K562 (cell line): ENCODE results near the gene CCDC33. TPM values are rescaled to one million over a fixed set of nuclear protein-coding genes. Genes with fewer than 3 reads are reported as not detected.

Experiments used
- ATAC-seq: fragments of 200-7000 bp; cut with Tn5 transposase; 3 replicates; pipeline ENCODE4 v1.9.1; 2020; ENCODE audit warnings: moderate library complexity
- BruUV-seq: library from RNA; stranded (reverse); fragments of 400-500 nt; replicated peaks from 2 replicates; lab custom pipeline; 2021; lab: Mats Ljungman, UMichigan
- CTCF ChIA-PET: fragments of 300-600 bp; formaldehyde crosslinking; extraction: SDS; loops from one replicate; lab custom pipeline; 2021; ENCODE audit warnings: low intra/inter-chr PET ratio; lab: Yijun Ruan, JAX
- POLR2A ChIA-PET: fragments of 300-600, 350-650 bp; sonication (Branson Sonifier 250); formaldehyde crosslinking; extraction: SDS; loops from one replicate; lab custom pipeline; 2021; ENCODE audit warnings: antibody characterized with exemption, inconsistent platforms; lab: Yijun Ruan, JAX
- DNase-seq, 4 experiments: peaks; one replicate each; pipeline versions ENCODE4 v3.0.0 to v3.0.0-alpha.2; 2011 to 2018; ENCODE audit warnings: low spot score in 3 of 4, mixed read lengths in 3 of 4; ENCODE audit errors: extremely low read depth in 1 of 4
- FAIRE-seq: peaks from 2 replicates; lab custom pipeline; 2011; peaks lifted over from hg19 to GRCh38; lab: Jason Lieb, UNC
- H2AFZ ChIP-seq: 2 replicates; pipeline ENCODE4 v1.6.0; 2011; ENCODE audit warnings: low read depth, low read length, control low read depth, inconsistent platforms
- H3K27ac ChIP-seq: fragments of 200-600 bp; 3 replicates; pipeline ENCODE4 v1.8.0; 2011; ENCODE audit warnings: low read depth, mild to moderate bottlenecking, control low read depth, inconsistent platforms, low read length, moderate library complexity, mixed read lengths; ENCODE audit errors: extremely low read depth
- H3K27me3 ChIP-seq, 2 experiments: fragments of 300-600 bp in 1 of 2; 2 replicates in 1 of 2; 3 replicates in 1 of 2; pipeline versions ENCODE4 v1.6.0 to v1.8.0; 2011; ENCODE audit warnings: inconsistent platforms in 2 of 2, low read length in 2 of 2, mild to moderate bottlenecking in 1 of 2, mixed read lengths in 1 of 2, moderate library complexity in 1 of 2; ENCODE audit not compliant: control insufficient read depth in 2 of 2, insufficient read depth in 2 of 2
- H3K36me3 ChIP-seq: fragments of 300-600 bp; 3 replicates; pipeline ENCODE4 v1.8.0; 2011; ENCODE audit warnings: mild to moderate bottlenecking, low read length, inconsistent platforms; ENCODE audit not compliant: control insufficient read depth, insufficient read depth
- H3K4me1 ChIP-seq, 2 experiments: fragments of 200-600 bp in 1 of 2; replicated peaks in 1 of 2; 2 replicates in 1 of 2; 3 replicates in 1 of 2; pipeline versions ENCODE4 v1.5.1 to v1.8.0; 2011; ENCODE audit warnings: inconsistent platforms in 2 of 2, low read length in 2 of 2, mild to moderate bottlenecking in 1 of 2, mixed read lengths in 1 of 2, moderate library complexity in 1 of 2; ENCODE audit not compliant: control insufficient read depth in 2 of 2, insufficient read depth in 2 of 2
- H3K4me2 ChIP-seq: 2 replicates; pipeline ENCODE4 v1.6.1; 2011; ENCODE audit warnings: low read length, control low read depth, inconsistent platforms, mixed read lengths; ENCODE audit not compliant: insufficient read depth
- H3K4me3 ChIP-seq: fragments of 200-600 bp; sonication (generic), shearing (Covaris generic); 2 replicates; pipeline ENCODE4 v1.5.1; 2016; ENCODE audit warnings: control low read depth, inconsistent platforms
- H3K79me2 ChIP-seq: fragments of 200-600 bp; 3 replicates; pipeline ENCODE4 v1.8.0; 2011; ENCODE audit warnings: low read length, inconsistent platforms; ENCODE audit not compliant: control insufficient read depth, insufficient read depth
- H3K9ac ChIP-seq, 2 experiments: 2 replicates each; pipeline versions ENCODE4 v1.6.0 to v1.6.1; 2011; ENCODE audit warnings: low read depth in 2 of 2, low read length in 2 of 2, control low read depth in 1 of 2, inconsistent platforms in 1 of 2, mild to moderate bottlenecking in 1 of 2, mixed read lengths in 1 of 2; ENCODE audit not compliant: insufficient read depth in 1 of 2
- H3K9me1 ChIP-seq: one replicate; pipeline ENCODE4 v1.6.0; 2011; ENCODE audit warnings: inconsistent platforms, mild to moderate bottlenecking, low read length, moderate library complexity; ENCODE audit not compliant: control insufficient read depth, insufficient read depth
- H3K9me3 ChIP-seq: replicated peaks from 2 replicates; pipeline ENCODE4 v1.5.1; 2011; ENCODE audit warnings: low read depth, low read length, inconsistent platforms; ENCODE audit not compliant: control insufficient read depth, insufficient read depth
- H4K20me1 ChIP-seq: replicated peaks from 2 replicates; pipeline ENCODE4 v1.6.1; 2011; ENCODE audit warnings: low read length, inconsistent platforms, mixed read lengths; ENCODE audit not compliant: control insufficient read depth, insufficient read depth
- BRD9 ChIP-seq: fragments of 450-650 bp; IDR thresholded peaks from 2 replicates; pipeline ENCODE4 v1.6.1; 2018; ENCODE audit warnings: low read depth; ENCODE audit not compliant: partially characterized antibody
- FOXA3 ChIP-seq, 2 experiments: fragments of 450-650 bp in 1 of 2; sonication (generic) in 1 of 2; formaldehyde crosslinking; IDR thresholded peaks in 1 of 2; conservative IDR thresholded peaks in 1 of 2; 2 replicates each; pipeline versions ENCODE4 v1.4.0 to v1.8.0; 2020 to 2022; ENCODE audit warnings: mild to moderate bottlenecking in 2 of 2, missing genetic modification reagents in 1 of 2
- MAZ ChIP-seq, 2 experiments: fragments of 450-650 bp in 1 of 2; sonication (generic) in 1 of 2; formaldehyde crosslinking; IDR thresholded peaks in 1 of 2; conservative IDR thresholded peaks in 1 of 2; 2 replicates each; pipeline versions ENCODE4 v1.4.0 to v1.5.0; 2020; ENCODE audit warnings: mild to moderate bottlenecking in 1 of 2, missing genetic modification reagents in 1 of 2
- PML ChIP-seq: IDR thresholded peaks from 2 replicates; pipeline ENCODE4 v1.6.1; 2012; ENCODE audit warnings: low read length, inconsistent platforms
- POLR2AphosphoS5 ChIP-seq: IDR thresholded peaks from 2 replicates; pipeline ENCODE4 v1.6.1; 2011; ENCODE audit warnings: mild to moderate bottlenecking, low read depth, low read length, moderate library complexity; ENCODE audit not compliant: control insufficient read depth, insufficient read depth
- WGBS: fragments of 100-300 bp; shearing (Covaris generic); methylation state at CpG from one replicate; pipeline ENCODE4 v1.1.6; 2016; ENCODE audit warnings: low coverage, mixed read lengths; ENCODE audit not compliant: insufficient coverage; ENCODE audit errors: missing lambda C conversion rate; 5-methylcytosine and 5-hydroxymethylcytosine counted together
- in situ Hi-C: fragments of 300-500 bp; cut with MboI; formaldehyde crosslinking; loops from 4 replicates; pipeline ENCODE4 v1.15.0; 2018; ENCODE audit warnings: inconsistent platforms, mixed read lengths
- intact Hi-C: fragments of 100-400 bp; cut with micrococcal nuclease; formaldehyde crosslinking; loops from 2 replicates; pipeline ENCODE4 v1.14.2; 2022
- polyA plus RNA-seq, 8 experiments: library from polyadenylated mRNA; depleted of rRNA in 4 of 8; stranded (reverse) in 5 of 8; unstranded in 3 of 8; fragments of >200 nt; fragmentation: Nextera tagmentation in 2 of 8; fragmentation: Illumina TruSeq in 1 of 8; extraction: Ambion mirVana in 2 of 8; extraction: Trizol in 1 of 8; gene quantifications; 2 replicates each; pipeline versions ENCODE4 v1.2.1 to v1.2.3, GENCODE V29; 2011 to 2014; ENCODE audit warnings: inconsistent platforms in 1 of 8, missing spikeins in 1 of 8
- total RNA-seq, 7 experiments: library from RNA; depleted of rRNA in 6 of 7; stranded (reverse); fragments of >200 nt in 6 of 7; fragmentation: Illumina TruSeq in 2 of 7; extraction: Trizol in 2 of 7; gene quantifications; 2 replicates each; pipeline versions ENCODE4 v1.2.1 to v1.2.3, GENCODE V29; 2011 to 2021; ENCODE audit warnings: low replicate concordance in 1 of 7
- TF ChIP-seq, protein P1 (sequence below): fragments of 250-450 bp; sonication (Bioruptor Pico); IDR thresholded peaks from 2 replicates; pipeline ENCODE4 v1.8.0; 2021; ENCODE audit warnings: moderate library complexity, mild to moderate bottlenecking, inconsistent platforms

Gene CCDC33
- total and polyA plus RNA-seq, 9 of the 15 experiments (the other 6 are each of a cell fraction or from before 2014, with no cell fraction given): 0.08 to 1.1 (median 0.15) TPM; not detected in 4

DNA sequence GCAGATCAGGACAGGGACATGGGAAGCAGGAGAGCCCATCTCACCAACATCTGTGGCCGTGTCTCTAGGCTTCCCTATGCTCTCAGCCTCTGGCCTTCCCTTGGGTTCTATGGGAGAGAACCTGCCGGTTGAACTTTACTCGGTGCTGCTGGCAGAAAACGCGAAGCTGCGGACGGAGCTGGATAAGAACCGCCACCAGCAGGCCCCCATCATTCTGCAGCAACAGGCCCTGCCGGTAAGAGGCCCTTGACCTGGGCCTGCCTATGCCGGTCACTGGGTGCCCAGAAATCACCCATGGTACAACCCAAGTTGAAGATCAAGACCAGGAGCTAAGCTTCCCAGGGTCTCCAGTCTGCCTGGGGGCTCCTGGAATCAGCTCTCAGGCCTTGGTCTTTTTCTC, 96.5 kb downstream of the CCDC33 start:
- 0% methylated on average over 10 of the region's 10 CpGs for WGBS
- Histone ChIP-seq H3K4me2 (no peak overlapping the region), H3K9me3 (no peaks in the 10 kb centered on the region), H4K20me1 (peaks cover 6% of the 10 kb centered on the region), H2AFZ (no peak overlapping the region), H3K27me3 (peaks cover 12 to 71% of the 10 kb centered on the region in 2 experiments; a peak in 4 of 5 replicates), H3K4me3 (no peak overlapping the region), H3K36me3 (no peaks in the 10 kb centered on the region), H3K9me1 (peaks cover 6% of the 10 kb centered on the region), H3K4me1 (peaks cover 0 to 3% of the 10 kb centered on the region in 2 experiments; a peak in 1 of 5 replicates), H3K27ac (no peak overlapping the region), H3K79me2 (no peaks in the 10 kb centered on the region), H3K9ac (no peak overlapping the region)
- in situ Hi-C loops: loop anchor here (25.0 kb wide), 1 partner anchor 955 kb away; the partner anchor contains the start of gene GOLGA6D
- FAIRE-seq (no peak), ATAC-seq (no peak), DNase-seq (no peak)
- no peak for TF ChIP-seq FOXA3 (CRISPR knock-in tag; conservative IDR thresholded peaks at IDR 0.05 in 1 of 2, IDR thresholded peaks at IDR 0.05 in 1 of 2)
- TF ChIP-seq, protein P1, sequence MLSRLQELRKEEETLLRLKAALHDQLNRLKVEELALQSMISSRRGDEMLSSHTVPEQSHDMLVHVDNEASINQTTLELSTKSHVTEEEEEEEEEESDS (CRISPR knock-in tag): no peak
- no peak for TF ChIP-seq BRD9
- TF ChIP-seq POLR2AphosphoS5: no peak
- no peak for TF ChIP-seq MAZ (CRISPR knock-in tag; conservative IDR thresholded peaks at IDR 0.05 in 1 of 2, IDR thresholded peaks at IDR 0.05 in 1 of 2)
- no peak for TF ChIP-seq PML
- no TSS peak for BruUV-seq
- CTCF ChIA-PET: no interaction called here
- POLR2A ChIA-PET: interaction anchor here (0.6 to 1.1 kb wide), 2 partner anchors 9 to 48 kb away, joined by 3 read pairs; no protein-coding TSS in a partner anchor
- intact Hi-C loops: no loop called here
